ENCODE data around the gene SH3BP1. TPM values are rescaled to one million over a fixed set of nuclear protein-coding genes. Genes with fewer than 3 reads are reported as not detected.

SH3BP1 gene
- total RNA-seq, 1 donor from 2014 or later: 10.3 TPM

DNA sequence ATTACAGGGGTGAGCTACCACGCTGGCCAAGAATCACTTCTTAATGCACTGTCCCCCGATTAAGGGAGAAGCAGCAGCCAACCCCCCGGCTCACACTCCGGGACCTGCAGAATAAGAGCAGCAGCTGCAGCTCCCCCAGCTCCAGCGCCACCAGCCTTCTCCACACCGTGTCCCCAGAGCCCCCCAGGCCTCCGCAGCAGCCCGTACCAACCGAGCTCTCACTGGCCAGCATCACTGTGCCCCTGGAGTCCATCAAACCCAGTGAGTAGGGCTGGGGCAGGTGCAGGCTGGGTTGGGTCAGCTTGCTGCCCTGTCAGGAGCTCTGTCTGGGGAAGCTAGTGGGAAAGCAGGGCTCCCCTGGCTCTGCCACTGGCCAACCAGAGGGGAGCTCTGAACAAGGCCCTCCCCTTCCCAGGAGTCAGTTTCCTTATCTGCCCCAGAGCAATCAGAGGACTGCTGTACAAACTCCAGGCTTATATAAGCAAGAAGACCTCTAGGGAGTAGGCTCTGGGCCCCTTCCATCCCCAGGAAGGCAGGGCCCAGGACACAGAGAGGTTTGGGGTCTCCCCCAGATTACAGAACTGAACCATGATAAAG, 8.5 kb upstream of the SH3BP1 start:
- Histone ChIP-seq H3K4me3 (no peak overlapping the region), H3K27ac (no peak overlapping the region), H3F3A (ENCODE audit: low read depth) (peaks cover 16% of the 10 kb centered on the region), H3K9me3 (ENCODE audit: low read depth) (no peaks in the 10 kb centered on the region), H3K4me1 (peaks cover 17% of the 10 kb centered on the region), H2AFZ (replicated peaks) (no peak overlapping the region), H3K79me2 (ENCODE audit: low read depth) (no peaks in the 10 kb centered on the region), H3K36me3 (no peaks in the 10 kb centered on the region), H3K9ac (no peak overlapping the region), H3K4me2 (no peak overlapping the region), H4K20me1 (ENCODE audit: low read depth) (no peaks in the 10 kb centered on the region), H3K27me3 (no peaks in the 10 kb centered on the region)
- no peaks in the 10 kb centered on the region for H3K36me3 Mint-ChIP-seq
- peaks cover 8% of the 10 kb centered on the region for H3K27me3 Mint-ChIP-seq (ENCODE audit: insufficient read depth, low read depth)
- H3K27ac Mint-ChIP-seq: no peak overlapping the region
- no peaks in the 10 kb centered on the region for H3K9me3 Mint-ChIP-seq
- no peak overlapping the region for H3K4me3 Mint-ChIP-seq
- TF ChIP-seq EZH2 (IDR thresholded peaks at IDR 0.05): no peak
- no peak for TF ChIP-seq EZH2phosphoT487 (IDR thresholded peaks at IDR 0.05)
- TF ChIP-seq, protein P1, sequence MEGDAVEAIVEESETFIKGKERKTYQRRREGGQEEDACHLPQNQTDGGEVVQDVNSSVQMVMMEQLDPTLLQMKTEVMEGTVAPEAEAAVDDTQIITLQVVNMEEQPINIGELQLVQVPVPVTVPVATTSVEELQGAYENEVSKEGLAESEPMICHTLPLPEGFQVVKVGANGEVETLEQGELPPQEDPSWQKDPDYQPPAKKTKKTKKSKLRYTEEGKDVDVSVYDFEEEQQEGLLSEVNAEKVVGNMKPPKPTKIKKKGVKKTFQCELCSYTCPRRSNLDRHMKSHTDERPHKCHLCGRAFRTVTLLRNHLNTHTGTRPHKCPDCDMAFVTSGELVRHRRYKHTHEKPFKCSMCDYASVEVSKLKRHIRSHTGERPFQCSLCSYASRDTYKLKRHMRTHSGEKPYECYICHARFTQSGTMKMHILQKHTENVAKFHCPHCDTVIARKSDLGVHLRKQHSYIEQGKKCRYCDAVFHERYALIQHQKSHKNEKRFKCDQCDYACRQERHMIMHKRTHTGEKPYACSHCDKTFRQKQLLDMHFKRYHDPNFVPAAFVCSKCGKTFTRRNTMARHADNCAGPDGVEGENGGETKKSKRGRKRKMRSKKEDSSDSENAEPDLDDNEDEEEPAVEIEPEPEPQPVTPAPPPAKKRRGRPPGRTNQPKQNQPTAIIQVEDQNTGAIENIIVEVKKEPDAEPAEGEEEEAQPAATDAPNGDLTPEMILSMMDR (IDR thresholded peaks at IDR 0.05): no peak
- peaks cover 16% of the 10 kb centered on the region for H3K4me1 Mint-ChIP-seq
- DNase-seq (ENCODE audit: low spot score): no peak

GRCh38 chr22:37631448-37632173, 7.9 kb upstream of the SH3BP1 start:
- no peak overlapping the region for H3K9ac ChIP-seq

DNA sequence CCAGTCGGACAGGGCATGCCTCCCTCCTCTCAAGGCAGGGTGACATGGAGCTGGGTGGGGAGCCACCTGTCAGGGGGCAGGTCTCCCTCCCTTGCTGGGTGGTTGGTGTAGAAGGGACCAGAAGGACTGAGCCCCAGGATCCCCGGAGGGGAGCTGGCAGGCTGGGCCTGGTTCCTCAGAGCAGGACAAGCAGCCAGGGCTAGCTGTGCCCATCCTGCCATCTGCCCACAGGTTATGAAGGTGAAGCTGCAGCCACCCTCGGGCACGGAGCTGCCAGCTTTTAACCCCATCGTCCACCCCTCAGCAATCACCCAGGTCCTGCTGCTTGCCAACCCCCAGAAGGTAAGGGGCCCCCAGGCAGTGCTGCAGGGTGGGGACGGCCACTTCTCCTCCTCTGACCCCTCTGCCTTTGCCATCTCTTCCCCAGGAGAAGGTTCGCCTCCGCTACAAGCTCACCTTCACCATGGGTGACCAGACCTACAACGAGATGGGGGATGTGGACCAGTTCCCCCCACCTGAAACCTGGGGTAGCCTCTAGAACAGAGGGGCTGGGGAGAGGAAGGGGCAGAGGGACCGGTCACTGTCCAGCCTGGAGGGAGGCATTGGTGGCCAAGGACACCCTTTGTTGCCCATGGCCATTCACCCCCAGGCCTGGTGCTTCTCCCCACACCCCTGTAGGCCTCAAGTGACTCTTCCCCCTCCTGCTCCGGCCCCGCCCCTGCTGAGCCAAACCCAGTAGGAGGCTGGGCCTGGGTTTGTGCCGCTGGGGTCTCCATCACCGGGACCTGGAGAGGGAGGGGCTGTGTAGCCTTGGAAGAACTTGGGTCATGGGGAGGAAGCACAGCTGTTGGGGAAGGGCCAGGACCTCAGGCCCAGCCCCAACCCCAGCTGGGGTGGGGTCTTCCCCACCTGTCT, 7.0 kb upstream of the SH3BP1 start:
- no peaks in the 10 kb centered on the region for H4K20me1 ChIP-seq (ENCODE audit: low read depth)
- H3K9me3 ChIP-seq (ENCODE audit: low read depth): no peaks in the 10 kb centered on the region
- Mint-ChIP-seq H3K36me3 (no peaks in the 10 kb centered on the region), H3K27ac (no peak overlapping the region), H3K4me3 (no peak overlapping the region), H3K4me1 (peaks cover 26% of the 10 kb centered on the region), H3K27me3 (ENCODE audit: insufficient read depth, low read depth) (peaks cover 7% of the 10 kb centered on the region), H3K9me3 (no peaks in the 10 kb centered on the region)
- H3K27ac ChIP-seq: no peak overlapping the region
- H2AFZ ChIP-seq (replicated peaks): no peak overlapping the region
- H3K9ac ChIP-seq: no peak overlapping the region
- H3K4me2 ChIP-seq: no peak overlapping the region
- DNase-seq (ENCODE audit: low spot score): no peak
- H3F3A ChIP-seq (ENCODE audit: low read depth): peaks cover 18% of the 10 kb centered on the region
- peaks cover 17% of the 10 kb centered on the region for H3K4me1 ChIP-seq
- H3K4me3 ChIP-seq: no peak overlapping the region
- no peak for TF ChIP-seq EZH2 (IDR thresholded peaks at IDR 0.05)
- TF ChIP-seq, protein P1 (IDR thresholded peaks at IDR 0.05): no peak
- TF ChIP-seq EZH2phosphoT487 (IDR thresholded peaks at IDR 0.05): no peak
- no peaks in the 10 kb centered on the region for H3K79me2 ChIP-seq (ENCODE audit: low read depth)
- H3K27me3 ChIP-seq: no peaks in the 10 kb centered on the region
- no peaks in the 10 kb centered on the region for H3K36me3 ChIP-seq

More at GRCh38 chr22:37631448-37632173, 7.9 kb upstream of the SH3BP1 start:
- Histone ChIP-seq H3K36me3 (no peaks in the 10 kb centered on the region), H3K4me1 (peaks cover 17% of the 10 kb centered on the region), H2AFZ (replicated peaks) (no peak overlapping the region), H3K9me3 (ENCODE audit: low read depth) (no peaks in the 10 kb centered on the region), H4K20me1 (ENCODE audit: low read depth) (no peaks in the 10 kb centered on the region), H3F3A (ENCODE audit: low read depth) (peaks cover 16% of the 10 kb centered on the region), H3K27ac (no peak overlapping the region), H3K4me2 (no peak overlapping the region), H3K4me3 (no peak overlapping the region), H3K79me2 (ENCODE audit: low read depth) (no peaks in the 10 kb centered on the region), H3K27me3 (no peaks in the 10 kb centered on the region)
- Mint-ChIP-seq H3K4me3 (no peak overlapping the region), H3K27ac (no peak overlapping the region), H3K36me3 (no peaks in the 10 kb centered on the region), H3K4me1 (peaks cover 20% of the 10 kb centered on the region), H3K27me3 (ENCODE audit: insufficient read depth, low read depth) (peaks cover 8% of the 10 kb centered on the region), H3K9me3 (no peaks in the 10 kb centered on the region)
- no peak for TF ChIP-seq EZH2 (IDR thresholded peaks at IDR 0.05)
- DNase-seq (ENCODE audit: low spot score): no peak
